ENCODE data around the gene LARP1.
"Not testable (repeated sequence)": the region's sequence is repeated elsewhere in the genome, so short reads cannot be mapped to it uniquely, and the experiment has no call there.

Gene LARP1

DNA sequence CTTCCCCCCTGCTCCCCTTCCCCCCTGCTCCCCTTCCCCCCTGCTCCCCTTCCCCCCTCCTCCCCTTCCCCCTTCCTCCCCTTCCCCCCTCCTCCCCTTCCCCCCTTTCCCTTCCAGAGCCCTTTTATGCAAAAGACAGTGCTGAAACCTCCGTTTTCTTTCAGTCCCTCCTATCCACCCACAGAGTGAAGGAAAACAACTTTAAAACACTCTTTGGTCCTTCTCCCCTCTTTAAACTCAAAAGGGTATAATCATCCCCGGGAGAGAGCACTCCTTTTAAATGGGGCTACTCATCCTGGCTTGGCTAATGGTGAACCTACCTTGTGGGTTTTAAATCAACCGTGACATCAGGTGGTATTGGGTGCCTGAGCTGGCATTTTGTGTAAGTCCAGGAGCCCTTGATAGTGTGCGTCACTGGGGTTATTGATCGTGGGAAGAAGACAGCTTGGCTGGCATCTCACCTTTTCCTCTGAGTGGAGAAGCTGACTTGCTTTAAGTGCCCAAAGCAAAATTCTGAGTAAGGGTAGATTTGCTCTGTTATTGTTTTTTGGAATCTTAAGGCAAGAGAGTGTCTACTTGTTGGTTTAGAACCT lies 2.7 kb downstream of the LARP1 start:
- H3K27me3 ChIP-seq (ENCODE audit: low read length): no peaks in the 10 kb centered on the region
- H3K79me2 ChIP-seq (ENCODE audit: insufficient read depth, low read length): peaks cover 89% of the 10 kb centered on the region
- no peaks in the 10 kb centered on the region for H3K9me2 ChIP-seq (replicated peaks; ENCODE audit: insufficient read depth, low read length)
- H3K4me3 ChIP-seq (ENCODE audit: insufficient read depth, low read length, poor library complexity, severe bottlenecking): peak overlapping the region; percentile 51
- no peak overlapping the region for H2AFZ ChIP-seq (ENCODE audit: low read depth, low read length, severe bottlenecking)
- peak overlapping the region; percentile 36 for H3K27ac ChIP-seq (ENCODE audit: low read depth, low read length)
- H3K36me3 ChIP-seq (ENCODE audit: low read length): no peaks in the 10 kb centered on the region; the same call in 1 of the 2 replicates
- H3K4me2 ChIP-seq (ENCODE audit: low read depth, low read length, poor library complexity, severe bottlenecking): peak overlapping the region; percentile 76
- peaks cover 7% of the 10 kb centered on the region; the same call in 1 of the 2 replicates for H3F3A ChIP-seq (ENCODE audit: insufficient read depth)
- H4K20me1 ChIP-seq (ENCODE audit: low read depth, low read length): peaks cover 40% of the 10 kb centered on the region
- H3K9ac ChIP-seq (ENCODE audit: low read length): peak overlapping the region; percentile 43
- H3K9me3 ChIP-seq (ENCODE audit: insufficient read depth, low read length): no peaks in the 10 kb centered on the region
- no peak for TF ChIP-seq EZH2phosphoT487 (conservative IDR thresholded peaks at IDR 0.05; ENCODE audit: low read length)
- TF ChIP-seq, protein P1, sequence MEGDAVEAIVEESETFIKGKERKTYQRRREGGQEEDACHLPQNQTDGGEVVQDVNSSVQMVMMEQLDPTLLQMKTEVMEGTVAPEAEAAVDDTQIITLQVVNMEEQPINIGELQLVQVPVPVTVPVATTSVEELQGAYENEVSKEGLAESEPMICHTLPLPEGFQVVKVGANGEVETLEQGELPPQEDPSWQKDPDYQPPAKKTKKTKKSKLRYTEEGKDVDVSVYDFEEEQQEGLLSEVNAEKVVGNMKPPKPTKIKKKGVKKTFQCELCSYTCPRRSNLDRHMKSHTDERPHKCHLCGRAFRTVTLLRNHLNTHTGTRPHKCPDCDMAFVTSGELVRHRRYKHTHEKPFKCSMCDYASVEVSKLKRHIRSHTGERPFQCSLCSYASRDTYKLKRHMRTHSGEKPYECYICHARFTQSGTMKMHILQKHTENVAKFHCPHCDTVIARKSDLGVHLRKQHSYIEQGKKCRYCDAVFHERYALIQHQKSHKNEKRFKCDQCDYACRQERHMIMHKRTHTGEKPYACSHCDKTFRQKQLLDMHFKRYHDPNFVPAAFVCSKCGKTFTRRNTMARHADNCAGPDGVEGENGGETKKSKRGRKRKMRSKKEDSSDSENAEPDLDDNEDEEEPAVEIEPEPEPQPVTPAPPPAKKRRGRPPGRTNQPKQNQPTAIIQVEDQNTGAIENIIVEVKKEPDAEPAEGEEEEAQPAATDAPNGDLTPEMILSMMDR (IDR thresholded peaks at IDR 0.05; ENCODE audit: insufficient read depth, low read length, poor library complexity, severe bottlenecking): no peak

DNA sequence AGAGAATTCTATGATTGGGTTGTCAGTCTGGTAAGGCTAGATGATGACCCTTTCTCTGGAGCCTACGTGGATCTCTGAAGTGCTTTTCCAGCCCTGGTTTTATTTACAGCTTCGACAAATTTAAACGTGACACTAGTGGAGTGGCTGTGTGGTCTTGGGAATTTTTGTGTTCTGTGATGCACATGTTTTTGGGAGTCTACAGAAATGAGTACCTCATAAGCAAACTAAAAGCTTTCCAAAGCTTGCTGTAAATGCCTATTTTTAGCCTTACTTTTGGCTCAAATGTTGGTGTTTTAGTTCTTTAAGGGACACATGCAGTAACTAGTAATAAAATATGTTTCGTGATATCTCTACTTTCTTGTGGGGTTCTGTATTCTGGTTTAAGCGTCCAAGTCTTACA lies 3.3 kb downstream of the LARP1 start:
- Histone ChIP-seq H3K4me2 (ENCODE audit: low read depth, low read length, poor library complexity, severe bottlenecking) (peak overlapping the region; percentile 76), H2AFZ (ENCODE audit: low read depth, low read length, severe bottlenecking) (no peak overlapping the region), H3K4me3 (ENCODE audit: insufficient read depth, low read length, poor library complexity, severe bottlenecking) (peak overlapping the region; percentile 51), H3K27ac (ENCODE audit: low read depth, low read length) (peak overlapping the region; percentile 36), H3K9ac (ENCODE audit: low read length) (peak overlapping the region; percentile 43), H3K9me2 (replicated peaks; ENCODE audit: insufficient read depth, low read length) (no peaks in the 10 kb centered on the region), H4K20me1 (ENCODE audit: low read depth, low read length) (peaks cover 40% of the 10 kb centered on the region), H3K9me3 (ENCODE audit: insufficient read depth, low read length) (no peaks in the 10 kb centered on the region), H3K27me3 (ENCODE audit: low read length) (no peaks in the 10 kb centered on the region), H3F3A (ENCODE audit: insufficient read depth) (peaks cover 7% of the 10 kb centered on the region; the same call in 1 of the 2 replicates), H3K79me2 (ENCODE audit: insufficient read depth, low read length) (peaks cover 93% of the 10 kb centered on the region), H3K36me3 (ENCODE audit: low read length) (no peaks in the 10 kb centered on the region; the same call in 1 of the 2 replicates)
- no peak for TF ChIP-seq EZH2phosphoT487 (conservative IDR thresholded peaks at IDR 0.05; ENCODE audit: low read length)
- TF ChIP-seq, protein P1 (IDR thresholded peaks at IDR 0.05; ENCODE audit: insufficient read depth, low read length, poor library complexity, severe bottlenecking): no peak

DNA sequence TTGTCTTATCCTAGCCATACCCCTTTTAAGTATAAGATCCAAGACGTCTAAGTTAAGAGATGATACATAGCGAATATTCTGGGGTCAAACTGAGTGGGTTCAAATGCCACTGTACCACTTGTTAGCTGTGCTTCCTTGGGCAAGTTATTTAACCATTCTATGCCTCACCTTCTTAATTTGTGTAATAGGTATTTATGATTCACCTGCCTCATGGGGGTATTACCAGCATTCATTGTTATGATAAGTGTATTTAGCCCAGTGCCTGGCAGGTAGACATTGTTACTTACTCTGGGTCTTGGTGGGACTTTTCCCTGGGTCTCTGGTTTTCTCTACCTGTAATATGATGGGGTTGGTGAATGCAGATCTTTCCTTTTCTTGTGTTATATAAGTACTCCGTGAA lies 3.8 kb downstream of the LARP1 start:
- Histone ChIP-seq H3K27me3 (ENCODE audit: low read length) (no peaks in the 10 kb centered on the region), H3K4me2 (ENCODE audit: low read depth, low read length, poor library complexity, severe bottlenecking) (peak overlapping the region; percentile 76), H3K36me3 (ENCODE audit: low read length) (no peaks in the 10 kb centered on the region; the same call in 1 of the 2 replicates), H3K4me3 (ENCODE audit: insufficient read depth, low read length, poor library complexity, severe bottlenecking) (peak overlapping the region; percentile 51), H3F3A (ENCODE audit: insufficient read depth) (peaks cover 7% of the 10 kb centered on the region; the same call in 1 of the 2 replicates), H3K27ac (ENCODE audit: low read depth, low read length) (peak overlapping the region; percentile 36; the same call in 1 of the 2 replicates), H3K9me3 (ENCODE audit: insufficient read depth, low read length) (no peaks in the 10 kb centered on the region), H3K9ac (ENCODE audit: low read length) (peak overlapping the region; percentile 43), H3K9me2 (replicated peaks; ENCODE audit: insufficient read depth, low read length) (no peaks in the 10 kb centered on the region), H2AFZ (ENCODE audit: low read depth, low read length, severe bottlenecking) (no peak overlapping the region), H3K79me2 (ENCODE audit: insufficient read depth, low read length) (peaks cover 93% of the 10 kb centered on the region), H4K20me1 (ENCODE audit: low read depth, low read length) (peaks cover 40% of the 10 kb centered on the region)
- TF ChIP-seq, protein P1 (IDR thresholded peaks at IDR 0.05; ENCODE audit: insufficient read depth, low read length, poor library complexity, severe bottlenecking): no peak
- no peak for TF ChIP-seq EZH2phosphoT487 (conservative IDR thresholded peaks at IDR 0.05; ENCODE audit: low read length)

DNA sequence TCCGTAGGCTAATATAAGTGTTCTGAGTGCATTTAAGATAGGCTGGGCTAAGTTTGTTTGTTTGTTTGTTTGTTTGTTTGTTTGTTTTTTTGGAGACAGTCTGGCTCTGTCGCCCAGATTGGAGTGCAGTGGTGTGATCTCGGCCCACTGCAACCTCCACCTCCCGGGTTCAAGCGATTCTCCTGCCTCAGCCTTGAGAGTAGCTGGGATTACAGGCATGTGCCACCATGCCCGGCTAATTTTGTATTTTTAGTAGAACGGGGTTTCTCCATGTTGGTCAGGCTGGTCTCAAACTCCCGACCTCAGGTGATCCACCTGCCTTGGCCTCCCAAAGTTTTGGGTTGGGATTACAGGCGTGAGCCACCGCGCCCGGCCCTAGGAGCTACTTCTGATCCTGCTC lies 4.7 kb downstream of the LARP1 start:
- Histone ChIP-seq H4K20me1 (ENCODE audit: low read depth, low read length) (peaks cover 40% of the 10 kb centered on the region), H3K4me2 (ENCODE audit: low read depth, low read length, poor library complexity, severe bottlenecking) (peak overlapping the region; percentile 76), H3K4me3 (ENCODE audit: insufficient read depth, low read length, poor library complexity, severe bottlenecking) (peak overlapping the region; percentile 51), H3K79me2 (ENCODE audit: insufficient read depth, low read length) (peaks cover 95% of the 10 kb centered on the region), H3K27ac (ENCODE audit: low read depth, low read length) (peak overlapping the region; percentile 35; the same call in 1 of the 2 replicates), H3K9ac (ENCODE audit: low read length) (peak overlapping the region; percentile 43)
- not testable (repeated sequence) for H2AFZ ChIP-seq (ENCODE audit: low read depth, low read length, severe bottlenecking); H3F3A ChIP-seq (ENCODE audit: insufficient read depth); H3K36me3 ChIP-seq (ENCODE audit: low read length); H3K9me3 ChIP-seq (ENCODE audit: insufficient read depth, low read length); H3K27me3 ChIP-seq (ENCODE audit: low read length); H3K9me2 ChIP-seq (replicated peaks; ENCODE audit: insufficient read depth, low read length)
